Upper lobe of left lung (tissue), 6 donors: Measurements from ENCODE around the gene EIF1AD. TPM values are rescaled to one million over a fixed set of nuclear protein-coding genes. Genes with fewer than 3 reads are reported as not detected.

Experiments
- ATAC-seq, 2 donors: fragments of 200-7000 bp; cut with Tn5 transposase; one replicate each; pipeline ENCODE4 v1.9.1; 2022; ENCODE audit warnings: mild to moderate bottlenecking in 2 of 2, moderate library complexity in 2 of 2; ENCODE audit not compliant: low FRiP score in 2 of 2
- DNase-seq, 2 donors: peaks; one replicate each; pipeline ENCODE4 v3.0.0-alpha.2; 2019 to 2020
- H3K27ac ChIP-seq, 4 donors: fragments of 200-600 bp; sonication (generic); one replicate each; pipeline ENCODE4 v1.5.1; 2016 to 2019
- H3K27me3 ChIP-seq, 4 donors: fragments of 200-600 bp; sonication (generic); one replicate each; pipeline ENCODE4 v1.5.1; 2017 to 2019
- H3K36me3 ChIP-seq, 4 donors: fragments of 200-600 bp; sonication (generic); one replicate each; pipeline ENCODE4 v1.5.1; 2016 to 2019
- H3K4me1 ChIP-seq, 4 donors: fragments of 200-600 bp; sonication (generic); one replicate each; pipeline ENCODE4 v1.5.1; 2018 to 2019
- H3K4me3 ChIP-seq, 4 donors: fragments of 200-600 bp; sonication (generic); one replicate each; pipeline ENCODE4 v1.5.1; 2017 to 2019; ENCODE audit warnings: mild to moderate bottlenecking in 2 of 4, moderate library complexity in 1 of 4
- H3K9me3 ChIP-seq, 4 donors: fragments of 200-600 bp; sonication (generic); one replicate each; pipeline ENCODE4 v1.5.1; 2018 to 2019
- CTCF ChIP-seq, 6 experiments: fragments of 450-650 bp in 4 of 6; fragments of 200-600 bp in 2 of 6; sonication (generic) in 2 of 6; IDR thresholded peaks; one replicate each; pipeline ENCODE4 v1.5.1; 2016 to 2019; ENCODE audit warnings: antibody characterized with exemption in 6 of 6
- EP300 ChIP-seq, 4 donors: sonication (generic); formaldehyde crosslinking; IDR thresholded peaks; one replicate each; pipeline ENCODE4 v1.5.1; 2017; ENCODE audit warnings: antibody characterized with exemption in 4 of 4, control low read depth in 2 of 4
- POLR2A ChIP-seq, 4 donors: fragments of 450-650 bp; IDR thresholded peaks; one replicate each; pipeline ENCODE4 v1.5.1; 2016 to 2017; ENCODE audit warnings: antibody characterized with exemption in 4 of 4, mild to moderate bottlenecking in 2 of 4
- POLR2AphosphoS5 ChIP-seq, 2 donors: sonication (generic); formaldehyde crosslinking; IDR thresholded peaks; one replicate each; pipeline ENCODE4 v1.5.1; 2017; ENCODE audit warnings: antibody characterized with exemption in 2 of 2
- WGBS, 2 donors: methylation state at CpG; one replicate each; pipeline ENCODE4 v1.1.5; 2017 to 2018; 5-methylcytosine and 5-hydroxymethylcytosine counted together
- total RNA-seq, 6 donors: library from RNA; depleted of rRNA in 4 of 6; stranded (reverse); fragments of >200 nt in 4 of 6; gene quantifications; one replicate each; pipeline versions ENCODE4 v1.1.0 to v1.2.1, GENCODE V29; 2016 to 2021
- donor health status: DM: no; HTN: no; CAD: no; lungs with moderate emphysema.
- donor health status: DM: no; HTN: yes; CAD: no; lungs with severe emphysema.

Gene EIF1AD
- total RNA-seq, 6 donors from 2014 or later, result 22.8 to 37.4 (median 30.1) TPM

DNA sequence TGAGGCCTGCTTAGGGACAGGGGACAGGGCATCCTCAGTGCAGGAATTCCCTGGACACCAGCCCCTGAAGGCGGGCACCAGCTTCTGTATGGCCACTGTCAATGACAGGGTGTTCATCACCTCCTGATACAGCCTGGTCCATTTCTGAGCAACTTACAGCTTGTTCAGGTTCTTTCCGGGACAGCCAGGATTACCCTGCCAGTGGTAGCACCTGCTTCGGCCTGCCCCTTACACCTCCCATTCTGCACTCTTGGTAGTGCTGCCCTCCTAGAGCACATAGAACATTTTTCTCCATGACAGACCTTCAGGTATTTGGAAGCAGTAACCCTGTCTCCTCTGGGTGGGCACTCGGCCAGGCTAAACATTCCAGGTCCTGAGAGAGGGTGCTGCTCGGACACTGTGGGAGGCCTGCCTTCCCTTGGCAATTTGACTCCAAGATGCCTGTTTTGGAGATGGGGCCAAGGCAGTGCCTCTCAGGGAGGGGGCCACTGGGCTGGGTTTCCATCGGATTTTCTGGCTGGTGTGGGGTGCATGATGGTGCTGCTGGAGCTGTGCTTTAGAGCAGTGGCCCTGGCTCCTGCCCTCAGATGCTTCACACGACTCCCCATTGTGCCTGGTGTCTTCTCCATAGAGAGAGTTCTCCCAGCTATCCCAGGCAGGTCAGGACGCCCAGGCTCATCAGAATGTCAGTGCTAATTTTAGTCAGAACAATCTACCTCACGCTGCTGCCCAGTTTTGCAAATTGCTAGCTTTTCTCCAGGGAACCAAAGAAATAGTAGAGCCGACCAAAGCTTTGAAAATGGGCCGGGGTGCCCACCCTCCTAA lies 45.8 kb upstream of the EIF1AD start:
- WGBS, 2 donors, result 79 to 81% methylated on average over 6 to 11 of the region's 11 CpGs
- Histone ChIP-seq H3K27ac (no peak overlapping the region), H3K4me1 (peaks cover 13 to 28% (median 18%) of the 10 kb centered on the region in 4 donors)

GRCh38 chr11:66046901-66047300 lies 44.9 kb upstream of the EIF1AD start:
- H3K4me1 ChIP-seq, result peaks cover 12 to 25% (median 18%) of the 10 kb centered on the region in 4 donors
- H3K27me3 ChIP-seq, result peaks cover 0 to 15% (median 7%) of the 10 kb centered on the region in 4 donors
- DNase-seq (no peak), ATAC-seq (no peak)
- no peaks in the 10 kb centered on the region for H3K36me3 ChIP-seq
- 93% methylated on average over 3 of the region's 3 CpGs for WGBS, 2 donors
- TF ChIP-seq POLR2A (IDR thresholded peaks at IDR 0.05), result no peak
- no peak for TF ChIP-seq EP300 (IDR thresholded peaks at IDR 0.05)
- no peak for TF ChIP-seq CTCF (IDR thresholded peaks at IDR 0.05)
- no peak for TF ChIP-seq POLR2AphosphoS5 (IDR thresholded peaks at IDR 0.05)
- no peaks in the 10 kb centered on the region for H3K9me3 ChIP-seq
- no peak overlapping the region for H3K4me3 ChIP-seq
- no peak overlapping the region for H3K27ac ChIP-seq

More for the DNA sequence above, 45.8 kb upstream of the EIF1AD start:
- DNase-seq (no peak), ATAC-seq (no peak)
- Histone ChIP-seq H3K4me3 (no peak overlapping the region), H3K9me3 (no peaks in the 10 kb centered on the region), H3K36me3 (no peaks in the 10 kb centered on the region), H3K27me3 (peaks cover 0 to 15% (median 7%) of the 10 kb centered on the region in 4 donors)
- TF ChIP-seq CTCF (IDR thresholded peaks at IDR 0.05) (no peak), EP300 (IDR thresholded peaks at IDR 0.05) (no peak), POLR2AphosphoS5 (IDR thresholded peaks at IDR 0.05) (no peak), POLR2A (IDR thresholded peaks at IDR 0.05) (no peak)

- no peaks in the 10 kb centered on the region for H3K9me3 ChIP-seq
- TF ChIP-seq CTCF (IDR thresholded peaks at IDR 0.05), result peak; percentile 79 to 96 (median 89)
- no peak for TF ChIP-seq POLR2A (IDR thresholded peaks at IDR 0.05)
- no peak for TF ChIP-seq POLR2AphosphoS5 (IDR thresholded peaks at IDR 0.05)
- TF ChIP-seq EP300 (IDR thresholded peaks at IDR 0.05), result no peak
- H3K4me3 ChIP-seq, result no peak overlapping the region
- ATAC-seq (peak; percentile 79 to 91), DNase-seq (peak; percentile 75 to 90)
- H3K4me1 ChIP-seq, result peaks cover 4 to 14% (median 11%) of the 10 kb centered on the region in 4 donors
- no peak overlapping the region for H3K27ac ChIP-seq
- H3K36me3 ChIP-seq, result no peaks in the 10 kb centered on the region
- WGBS, 2 donors, result 10 to 42% methylated on average over 4 to 6 of the region's 11 CpGs
- H3K27me3 ChIP-seq, result peaks cover 0 to 15% (median 7%) of the 10 kb centered on the region in 4 donors
Measured at GRCh38 chr11:66045177-66045639, 43.3 kb upstream of the EIF1AD start.

- H3K9me3 ChIP-seq, result no peaks in the 10 kb centered on the region
- DNase-seq, result no peak
- H3K27ac ChIP-seq, result no peak overlapping the region
- H3K4me1 ChIP-seq, result peaks cover 4 to 14% (median 11%) of the 10 kb centered on the region in 4 donors
- no peaks in the 10 kb centered on the region for H3K36me3 ChIP-seq
- H3K27me3 ChIP-seq, result peaks cover 0 to 15% (median 7%) of the 10 kb centered on the region in 4 donors
- TF ChIP-seq POLR2A (IDR thresholded peaks at IDR 0.05) (no peak), EP300 (IDR thresholded peaks at IDR 0.05) (no peak), POLR2AphosphoS5 (IDR thresholded peaks at IDR 0.05) (no peak)
- no peak for ATAC-seq
- 57 to 70% methylated on average over 6 of the region's 6 CpGs for WGBS, 2 donors
- no peak overlapping the region for H3K4me3 ChIP-seq
Measured at GRCh38 chr11:66044757-66045156, 42.8 kb upstream of the EIF1AD start.
